ENCODE results near the gene GSK3B. TPM values are rescaled to one million over a fixed set of nuclear protein-coding genes. Genes with fewer than 3 reads are reported as not detected.

GSK3B gene
- total and polyA plus RNA-seq, 2 donors (not counting 1 experiment from before 2014, with no cell fraction given): 37.3 to 44.8 TPM

- H3K4me2 ChIP-seq (ENCODE audit: extremely low read depth, insufficient read depth, low read length): no peak overlapping the region
- no peaks in the 10 kb centered on the region for H3K4me1 ChIP-seq (ENCODE audit: control insufficient read depth, extremely low read depth, insufficient read depth, low read length)
- TF ChIP-seq, protein P1, sequence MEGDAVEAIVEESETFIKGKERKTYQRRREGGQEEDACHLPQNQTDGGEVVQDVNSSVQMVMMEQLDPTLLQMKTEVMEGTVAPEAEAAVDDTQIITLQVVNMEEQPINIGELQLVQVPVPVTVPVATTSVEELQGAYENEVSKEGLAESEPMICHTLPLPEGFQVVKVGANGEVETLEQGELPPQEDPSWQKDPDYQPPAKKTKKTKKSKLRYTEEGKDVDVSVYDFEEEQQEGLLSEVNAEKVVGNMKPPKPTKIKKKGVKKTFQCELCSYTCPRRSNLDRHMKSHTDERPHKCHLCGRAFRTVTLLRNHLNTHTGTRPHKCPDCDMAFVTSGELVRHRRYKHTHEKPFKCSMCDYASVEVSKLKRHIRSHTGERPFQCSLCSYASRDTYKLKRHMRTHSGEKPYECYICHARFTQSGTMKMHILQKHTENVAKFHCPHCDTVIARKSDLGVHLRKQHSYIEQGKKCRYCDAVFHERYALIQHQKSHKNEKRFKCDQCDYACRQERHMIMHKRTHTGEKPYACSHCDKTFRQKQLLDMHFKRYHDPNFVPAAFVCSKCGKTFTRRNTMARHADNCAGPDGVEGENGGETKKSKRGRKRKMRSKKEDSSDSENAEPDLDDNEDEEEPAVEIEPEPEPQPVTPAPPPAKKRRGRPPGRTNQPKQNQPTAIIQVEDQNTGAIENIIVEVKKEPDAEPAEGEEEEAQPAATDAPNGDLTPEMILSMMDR (conservative IDR thresholded peaks at IDR 0.05 in 1 of 2, IDR thresholded peaks at IDR 0.05 in 1 of 2; ENCODE audit: low read depth in 1 of 2, low read length in 2 of 2): no peak
- no peak for TF ChIP-seq EZH2 (IDR thresholded peaks at IDR 0.05; ENCODE audit: low read length, missing control alignments)
- DNase-seq (ENCODE audit: low read depth in 2 of 2): no peak
- no peaks in the 10 kb centered on the region for H3K9me3 ChIP-seq (ENCODE audit: control insufficient read depth, insufficient read depth, low read depth, low read length)
- H3K79me2 ChIP-seq (ENCODE audit: control insufficient read depth, insufficient read depth, low read length): peaks cover 85% of the 10 kb centered on the region
- H4K20me1 ChIP-seq (ENCODE audit: control insufficient read depth, extremely low read depth, insufficient read depth, low read length): peaks cover 6% of the 10 kb centered on the region
- H2AFZ ChIP-seq (ENCODE audit: low read length): no peak overlapping the region
- H3K4me3 ChIP-seq (replicated peaks in 1 of 4; ENCODE audit: control extremely low read depth in 1 of 4, insufficient read depth in 1 of 4, low read depth in 3 of 4, low read length in 4 of 4): no peak overlapping the region
- no peaks in the 10 kb centered on the region for H3K27me3 ChIP-seq (ENCODE audit: control insufficient read depth, insufficient read depth, low read length)
- no peaks in the 10 kb centered on the region for H3K36me3 ChIP-seq (ENCODE audit: control insufficient read depth, insufficient read depth, low read length)
- no peak overlapping the region for H3K9ac ChIP-seq (ENCODE audit: insufficient read depth, low read length)
- H3K27ac ChIP-seq (ENCODE audit: insufficient read depth, low read length): no peak overlapping the region
Observed at GRCh38 chr3:120024103-120024502, 70.1 kb downstream of the GSK3B start.

GRCh38 chr3:120022729-120023128 lies 71.5 kb downstream of the GSK3B start:
- peak in 1 of 2 donors; percentile 76 for DNase-seq (ENCODE audit: low read depth in 2 of 2)
- Histone ChIP-seq H3K27ac (ENCODE audit: insufficient read depth, low read length) (no peak overlapping the region), H3K4me1 (ENCODE audit: control insufficient read depth, extremely low read depth, insufficient read depth, low read length) (no peaks in the 10 kb centered on the region), H3K4me2 (ENCODE audit: extremely low read depth, insufficient read depth, low read length) (no peak overlapping the region), H3K4me3 (replicated peaks in 1 of 4; ENCODE audit: control extremely low read depth in 1 of 4, insufficient read depth in 1 of 4, low read depth in 3 of 4, low read length in 4 of 4) (no peak overlapping the region), H3K9ac (ENCODE audit: insufficient read depth, low read length) (no peak overlapping the region), H4K20me1 (ENCODE audit: control insufficient read depth, extremely low read depth, insufficient read depth, low read length) (peaks cover 6% of the 10 kb centered on the region), H3K36me3 (ENCODE audit: control insufficient read depth, insufficient read depth, low read length) (no peaks in the 10 kb centered on the region), H2AFZ (ENCODE audit: low read length) (no peak overlapping the region), H3K79me2 (ENCODE audit: control insufficient read depth, insufficient read depth, low read length) (peaks cover 82% of the 10 kb centered on the region), H3K9me3 (ENCODE audit: control insufficient read depth, insufficient read depth, low read depth, low read length) (no peaks in the 10 kb centered on the region), H3K27me3 (ENCODE audit: control insufficient read depth, insufficient read depth, low read length) (no peaks in the 10 kb centered on the region)
- TF ChIP-seq EZH2 (IDR thresholded peaks at IDR 0.05; ENCODE audit: low read length, missing control alignments): no peak
- TF ChIP-seq, protein P1 (conservative IDR thresholded peaks at IDR 0.05 in 1 of 2, IDR thresholded peaks at IDR 0.05 in 1 of 2; ENCODE audit: low read depth in 1 of 2, low read length in 2 of 2): no peak

DNA sequence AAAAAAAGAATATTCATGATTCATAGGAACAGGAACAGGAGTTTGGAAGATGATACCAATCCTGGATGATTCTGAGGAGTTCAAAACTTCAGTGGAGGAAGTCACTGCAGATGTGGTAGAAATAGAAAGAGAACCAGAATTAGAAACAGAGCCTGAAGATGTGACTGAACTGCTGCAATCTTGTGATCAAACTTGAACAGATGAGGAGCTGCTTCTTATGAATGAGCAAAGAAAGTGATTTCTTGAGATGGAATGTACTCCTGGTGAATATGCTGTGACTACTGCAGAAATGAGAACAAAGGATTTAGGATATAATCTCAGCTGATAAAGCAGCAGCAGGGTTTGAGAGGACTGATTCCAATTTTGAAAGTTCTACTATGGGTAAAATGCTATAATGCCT lies 72.7 kb downstream of the GSK3B start:
- Histone ChIP-seq H3K27me3 (ENCODE audit: control insufficient read depth, insufficient read depth, low read length) (no peaks in the 10 kb centered on the region), H3K36me3 (ENCODE audit: control insufficient read depth, insufficient read depth, low read length) (no peaks in the 10 kb centered on the region), H3K4me2 (ENCODE audit: extremely low read depth, insufficient read depth, low read length) (no peak overlapping the region), H3K4me1 (ENCODE audit: control insufficient read depth, extremely low read depth, insufficient read depth, low read length) (no peaks in the 10 kb centered on the region), H2AFZ (ENCODE audit: low read length) (no peak overlapping the region), H3K27ac (ENCODE audit: insufficient read depth, low read length) (no peak overlapping the region), H3K9me3 (ENCODE audit: control insufficient read depth, insufficient read depth, low read depth, low read length) (no peaks in the 10 kb centered on the region), H3K9ac (ENCODE audit: insufficient read depth, low read length) (no peak overlapping the region), H4K20me1 (ENCODE audit: control insufficient read depth, extremely low read depth, insufficient read depth, low read length) (peaks cover 6% of the 10 kb centered on the region), H3K4me3 (replicated peaks in 1 of 4; ENCODE audit: control extremely low read depth in 1 of 4, insufficient read depth in 1 of 4, low read depth in 3 of 4, low read length in 4 of 4) (no peak overlapping the region), H3K79me2 (ENCODE audit: control insufficient read depth, insufficient read depth, low read length) (peaks cover 82% of the 10 kb centered on the region)
- TF ChIP-seq, protein P1 (conservative IDR thresholded peaks at IDR 0.05 in 1 of 2, IDR thresholded peaks at IDR 0.05 in 1 of 2; ENCODE audit: low read depth in 1 of 2, low read length in 2 of 2): no peak
- no peak for TF ChIP-seq EZH2 (IDR thresholded peaks at IDR 0.05; ENCODE audit: low read length, missing control alignments)
- DNase-seq (ENCODE audit: low read depth in 2 of 2): peak in 1 of 2 donors; percentile 53

Measured in fibroblast of lung (primary cell).